Right forelimb (tissue), 1 donor: ENCODE measurements around the gene ZNF460.
"Not testable (repeated sequence)": the region's sequence is repeated elsewhere in the genome, so short reads cannot be mapped to it uniquely, and the experiment has no call there.

Source experiments
- DNase-seq: peaks from one replicate; pipeline ENCODE4 v3.0.0-alpha.2; 2018

The ZNF460 gene

DNA sequence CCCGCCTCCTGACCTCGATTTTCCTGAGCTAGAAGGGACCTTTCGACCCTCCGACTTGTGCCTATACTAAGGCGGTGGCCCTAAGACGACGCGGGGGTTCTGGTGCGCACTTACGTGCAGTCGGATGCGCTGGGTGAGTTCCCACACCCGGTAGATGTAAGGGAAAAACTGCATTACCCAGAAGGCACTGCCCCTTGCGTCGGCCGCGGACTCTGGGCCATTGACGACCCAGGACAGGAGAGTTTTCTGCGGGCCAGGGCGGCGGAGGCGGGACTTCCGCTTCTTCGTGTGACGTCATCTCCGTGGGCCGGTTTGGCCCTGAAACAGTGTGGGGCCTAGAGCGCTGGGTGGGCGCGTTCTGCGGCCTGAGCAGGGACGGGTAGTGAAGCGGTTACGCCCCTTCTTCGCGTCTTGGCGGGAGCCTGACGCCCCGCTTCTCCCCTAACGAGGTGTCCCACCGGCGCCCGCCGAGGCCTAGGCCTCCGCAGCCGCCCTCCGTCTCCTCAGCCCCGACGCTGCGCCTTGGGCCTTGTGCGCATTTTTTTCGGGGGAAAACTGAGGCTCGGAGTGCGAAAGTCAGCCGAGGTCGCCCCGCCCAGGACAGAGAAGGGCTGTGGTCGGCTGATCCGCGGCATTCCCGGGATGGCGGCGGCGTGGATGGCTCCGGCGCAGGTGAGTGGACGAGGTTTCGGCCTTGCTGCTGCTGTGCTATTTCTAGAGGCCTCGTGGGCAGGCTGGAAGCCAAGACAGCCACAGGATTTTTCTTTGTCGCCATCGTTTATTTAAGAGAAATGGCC, at the start of gene ZNF460:
ZNF460 (plus strand) TSS at position 321 of the 797 bp plus-strand sequence; CDS start at position 643, 322 bp downstream.
- DNase-seq, result peak; percentile 99

GRCh38 chr19:57231686-57232085, 48.6 kb upstream of the ZNF460 start:
- DNase-seq, result no peak

- DNase-seq, result no peak
Measured at GRCh38 chr19:57233207-57233606, 47.1 kb upstream of the ZNF460 start.

GRCh38 chr19:57239982-57240310, 40.3 kb upstream of the ZNF460 start:
- DNase-seq, result no peak

GRCh38 chr19:57240311-57241090, 39.8 kb upstream of the ZNF460 start, which contains the start of gene ZNF805:
ZNF805 (plus strand) TSS chr19:57240632; CDS start chr19:57240892, 260 bp downstream.
- DNase-seq, result peak; percentile 97

- no peak for DNase-seq
Measured at GRCh38 chr19:57241176-57241575, 39.1 kb upstream of the ZNF460 start.

GRCh38 chr19:57242821-57243220, 37.5 kb upstream of the ZNF460 start:
- no peak for DNase-seq

DNA sequence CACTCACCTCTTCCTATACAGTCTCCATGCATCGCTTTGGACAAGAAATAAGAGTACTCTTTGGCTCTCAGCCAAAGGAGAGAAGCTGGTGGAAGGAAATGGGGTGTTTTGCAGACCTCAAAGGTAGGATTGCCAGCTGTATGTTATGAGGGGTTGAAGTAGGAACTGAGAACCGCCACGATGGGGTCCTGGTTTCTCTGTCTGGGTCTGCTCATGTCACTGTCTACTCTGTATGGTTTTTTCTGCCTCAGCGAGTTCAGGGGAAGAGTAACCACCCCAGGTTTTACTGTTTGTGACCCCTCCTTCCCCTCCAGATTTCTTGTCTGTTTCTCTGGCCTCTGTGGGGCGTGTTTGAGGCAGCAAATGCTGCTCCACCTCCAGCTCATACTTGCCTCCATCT, 35.8 kb upstream of the ZNF460 start:
- DNase-seq, result no peak

GRCh38 chr19:57245066-57245465, 35.2 kb upstream of the ZNF460 start:
- DNase-seq, result no peak

- DNase-seq, result no peak
Measured at GRCh38 chr19:57245959-57246358, 34.3 kb upstream of the ZNF460 start.

GRCh38 chr19:57248646-57249045, 31.6 kb upstream of the ZNF460 start:
- DNase-seq, result no peak

GRCh38 chr19:57249329-57249728, 31.0 kb upstream of the ZNF460 start:
- DNase-seq, result no peak

DNA sequence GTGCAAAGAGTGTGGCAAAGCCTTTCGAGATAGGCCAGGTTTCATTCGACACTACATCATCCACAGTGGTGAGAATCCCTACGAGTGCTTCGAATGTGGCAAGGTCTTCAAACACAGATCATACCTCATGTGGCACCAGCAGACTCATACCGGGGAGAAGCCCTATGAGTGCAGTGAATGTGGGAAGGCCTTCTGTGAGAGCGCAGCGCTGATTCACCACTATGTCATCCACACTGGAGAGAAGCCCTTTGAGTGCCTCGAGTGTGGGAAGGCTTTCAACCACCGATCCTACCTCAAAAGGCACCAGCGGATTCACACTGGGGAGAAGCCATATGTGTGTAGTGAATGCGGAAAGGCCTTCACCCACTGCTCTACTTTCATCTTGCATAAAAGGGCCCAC, 26.5 kb upstream of the ZNF460 start:
- DNase-seq, result not testable (repeated sequence)

GRCh38 chr19:57262044-57262443, 18.2 kb upstream of the ZNF460 start:
- no peak for DNase-seq

- no peak for DNase-seq
Measured at GRCh38 chr19:57263244-57263741, 17.0 kb upstream of the ZNF460 start.

DNA sequence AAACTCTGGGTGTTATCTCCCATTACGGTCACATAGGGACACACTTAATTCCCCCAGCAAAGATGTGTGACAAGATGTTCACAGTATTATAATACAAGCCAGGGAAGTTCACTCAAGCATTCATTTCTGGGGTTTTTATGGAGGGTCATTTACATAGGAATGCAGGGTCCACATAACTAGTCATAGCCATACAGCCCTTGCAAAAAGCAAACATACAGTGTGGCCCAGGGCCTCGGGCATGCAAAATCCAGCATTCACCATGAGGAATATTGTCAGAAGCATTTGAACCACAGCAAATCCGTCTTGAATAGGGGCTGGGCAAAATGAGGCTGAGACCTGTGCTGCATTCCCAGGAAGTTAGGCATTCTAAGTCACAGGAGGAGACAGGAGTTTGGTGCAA, 13.0 kb upstream of the ZNF460 start:
- no peak for DNase-seq

DNA sequence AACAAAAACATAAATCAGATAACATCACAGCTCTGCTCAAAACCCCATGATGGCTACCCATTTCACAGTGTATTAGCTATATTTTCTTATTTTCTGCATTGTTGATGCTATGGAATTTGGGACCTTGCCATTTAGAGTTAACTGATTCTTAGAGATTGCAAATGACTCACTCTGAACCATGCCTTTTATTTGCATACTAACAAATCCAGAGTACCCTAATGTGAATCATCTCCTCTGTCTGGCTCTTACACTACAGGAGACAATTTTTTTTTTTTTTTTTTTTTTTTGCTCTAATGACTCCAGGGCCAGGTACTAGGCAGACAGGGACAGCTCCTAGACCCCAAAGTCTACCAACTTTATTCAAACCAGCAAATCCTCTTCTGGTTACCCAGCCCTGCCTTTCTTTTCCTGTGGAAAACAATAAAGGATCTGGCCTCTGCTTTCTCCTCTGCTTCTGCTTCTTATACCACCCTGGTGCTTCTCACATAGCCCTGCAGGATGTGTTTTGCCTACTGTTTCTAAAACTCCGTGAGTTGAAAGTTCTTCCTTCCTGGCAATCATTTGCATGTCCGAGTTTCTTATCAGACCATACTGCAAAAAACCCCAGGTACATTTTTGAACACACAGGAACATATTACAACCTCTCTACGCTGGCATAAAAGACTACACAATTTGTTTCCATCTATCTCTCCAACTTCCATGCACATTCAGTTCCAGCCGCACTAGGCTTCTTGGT, 10.6 kb upstream of the ZNF460 start:
- no peak for DNase-seq

GRCh38 chr19:57271280-57271679, 9.0 kb upstream of the ZNF460 start:
- DNase-seq, result no peak

GRCh38 chr19:57273014-57273413, 7.3 kb upstream of the ZNF460 start:
- no peak for DNase-seq

DNA sequence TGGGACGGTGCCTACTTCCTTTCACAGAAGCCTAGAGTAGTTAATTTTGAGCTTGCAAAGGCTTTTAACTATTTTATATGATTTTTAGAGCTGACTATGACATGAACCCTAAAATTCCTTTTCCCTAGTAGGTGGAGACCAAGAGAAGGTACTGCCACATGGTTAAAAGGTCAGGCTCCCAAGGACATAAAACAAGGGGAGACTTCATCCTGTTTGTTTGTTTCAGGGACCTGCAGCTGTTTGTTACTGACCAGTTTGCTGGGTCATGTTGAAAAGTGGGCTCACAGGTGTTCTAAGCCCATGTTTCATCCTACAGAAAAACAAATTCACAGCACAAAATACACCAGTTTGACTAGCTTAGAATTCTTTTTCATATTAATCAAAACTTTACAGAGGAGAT, 3.9 kb upstream of the ZNF460 start:
- no peak for DNase-seq

DNA sequence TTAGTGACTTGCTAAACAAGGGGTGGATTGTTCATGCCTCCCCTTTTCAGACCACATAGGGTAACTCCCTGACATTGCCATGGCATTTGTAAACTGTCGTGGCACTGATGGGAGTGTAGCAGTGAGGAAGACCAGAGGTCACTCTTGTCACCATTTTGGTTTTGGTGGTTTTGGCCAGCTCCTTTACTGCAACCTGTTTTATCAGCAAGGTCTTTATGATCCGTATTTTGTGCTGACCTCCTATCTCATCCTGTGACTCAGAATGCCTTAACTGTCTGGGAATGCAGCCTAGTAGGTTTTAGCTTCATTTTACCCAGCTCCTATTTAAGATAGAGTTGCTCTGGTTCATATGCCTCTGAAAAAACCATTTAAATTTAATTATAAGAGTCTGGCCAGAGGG, 1.8 kb upstream of the ZNF460 start:
- not testable (repeated sequence) for DNase-seq

DNA sequence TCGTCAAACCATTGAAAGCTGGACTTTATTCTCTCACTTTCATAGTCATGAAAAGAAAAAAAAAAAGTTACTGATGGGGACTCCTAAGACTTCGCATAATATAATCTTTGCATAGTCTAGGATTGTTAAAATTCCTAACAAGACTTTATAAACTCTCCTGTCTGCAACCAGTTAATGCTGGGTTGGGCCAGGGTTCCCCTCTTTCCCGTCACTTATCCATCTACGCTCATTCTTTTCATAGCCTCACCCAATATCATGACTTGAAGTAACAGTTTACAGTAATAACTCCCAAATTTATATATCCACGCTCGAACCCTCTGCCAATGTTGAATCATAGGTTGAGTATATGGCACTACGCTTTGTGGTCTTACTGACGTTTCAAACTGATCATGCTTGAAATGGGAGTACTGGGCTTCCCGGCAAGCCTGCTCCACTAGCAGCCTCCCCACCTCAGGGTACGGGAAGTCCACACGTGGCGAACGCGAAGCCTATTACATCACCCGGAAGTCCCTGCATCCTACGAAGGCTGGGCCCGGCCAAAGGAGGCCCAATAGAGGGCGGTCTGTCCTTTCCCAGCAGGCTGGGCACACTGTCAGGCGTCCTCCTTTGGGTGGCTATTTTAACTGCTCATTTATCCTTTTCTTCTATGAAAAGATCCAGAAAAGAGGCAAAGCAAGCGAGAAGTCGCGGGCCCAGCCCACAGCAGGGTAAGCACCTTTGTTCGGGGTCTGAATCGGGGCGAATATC, 694 bp upstream of the ZNF460 start:
- DNase-seq, result peak; percentile 95
